GM19099 (cell line): ENCODE results near the gene JKAMP.

ENCODE experiments used
- POLR2A ChIP-seq: IDR thresholded peaks from 3 replicates; pipeline ENCODE4 v1.6.1; 2011; ENCODE audit warnings: low read depth; ENCODE audit not compliant: insufficient read length; ENCODE audit errors: extremely low read depth

JKAMP gene

GRCh38 chr14:59507063-59507751, 22.9 kb downstream of the JKAMP start:
- TF ChIP-seq POLR2A: no peak

DNA sequence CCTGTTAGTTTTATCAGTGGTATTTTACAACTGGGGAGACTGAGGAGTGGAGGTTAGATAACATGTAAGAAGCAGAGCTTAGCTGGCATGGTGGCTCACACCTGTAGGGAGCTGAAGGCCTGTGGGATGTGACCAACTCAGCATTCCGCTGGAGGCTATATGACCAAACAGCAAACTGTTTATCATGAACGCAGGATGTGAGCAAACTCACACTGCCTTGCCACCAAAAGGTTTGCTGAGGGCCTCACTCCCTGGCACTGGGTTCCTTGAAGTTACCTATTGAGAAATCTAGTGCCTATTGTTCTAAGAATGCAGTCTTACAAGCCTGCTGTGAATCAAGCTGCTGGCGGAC, 23.4 kb downstream of the JKAMP start:
- no peak for TF ChIP-seq POLR2A

GRCh38 chr14:59509101-59509500, 24.8 kb downstream of the JKAMP start:
- TF ChIP-seq POLR2A: no peak

DNA sequence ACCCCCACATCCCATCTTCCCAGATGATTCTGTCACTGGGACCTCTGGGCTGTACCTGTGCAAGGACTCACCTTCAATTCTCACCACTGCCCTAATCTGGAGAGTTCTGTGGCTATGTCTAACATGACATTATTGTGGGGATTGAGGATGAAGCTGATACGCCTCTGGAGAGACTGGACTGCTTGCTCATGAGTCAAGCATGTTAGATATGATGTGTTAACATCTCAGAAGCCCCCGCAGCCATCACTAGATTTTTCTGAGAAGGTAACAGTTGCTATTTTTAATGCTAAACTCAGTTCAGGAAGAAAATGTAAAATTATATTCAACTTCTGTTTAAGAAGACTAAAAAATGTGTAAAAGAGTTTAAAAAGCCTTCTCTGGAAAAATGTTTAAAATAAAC, 25.7 kb downstream of the JKAMP start:
- no peak for TF ChIP-seq POLR2A

GRCh38 chr14:59510966-59511365, 26.6 kb downstream of the JKAMP start:
- no peak for TF ChIP-seq POLR2A

DNA sequence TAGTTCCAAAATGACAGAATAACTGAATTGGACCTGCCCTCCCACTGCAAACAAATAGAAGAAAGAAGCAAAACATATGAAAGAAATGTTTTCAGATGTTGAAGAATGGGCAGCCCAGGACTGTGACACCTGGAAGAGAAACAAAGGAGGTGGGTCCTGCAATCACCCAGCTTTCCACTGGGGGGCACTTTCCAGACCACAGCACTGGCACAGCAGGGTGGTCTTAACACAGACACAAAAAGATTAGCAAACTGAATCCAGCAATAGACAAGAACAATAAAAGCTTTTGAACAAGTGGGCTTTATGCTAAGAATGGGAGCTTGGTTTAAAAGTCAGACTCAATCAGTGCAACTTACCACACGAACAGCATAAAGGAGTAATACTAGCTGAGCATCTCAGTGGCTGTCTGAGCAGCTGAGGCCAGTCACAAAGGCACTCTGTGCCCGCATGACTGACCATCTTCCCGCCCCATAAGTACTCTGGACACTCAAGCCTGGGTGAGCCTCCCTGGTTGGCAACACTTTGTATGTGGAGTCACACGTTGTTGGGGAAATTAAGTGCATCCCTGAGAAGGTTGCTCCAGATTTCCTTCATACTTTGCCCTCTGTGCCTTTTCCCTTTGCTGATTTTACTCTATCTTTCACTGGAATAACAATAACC, 27.7 kb downstream of the JKAMP start:
- TF ChIP-seq POLR2A: no peak

- TF ChIP-seq POLR2A: no peak
Measured at GRCh38 chr14:59520224-59520623, 35.9 kb downstream of the JKAMP start.

DNA sequence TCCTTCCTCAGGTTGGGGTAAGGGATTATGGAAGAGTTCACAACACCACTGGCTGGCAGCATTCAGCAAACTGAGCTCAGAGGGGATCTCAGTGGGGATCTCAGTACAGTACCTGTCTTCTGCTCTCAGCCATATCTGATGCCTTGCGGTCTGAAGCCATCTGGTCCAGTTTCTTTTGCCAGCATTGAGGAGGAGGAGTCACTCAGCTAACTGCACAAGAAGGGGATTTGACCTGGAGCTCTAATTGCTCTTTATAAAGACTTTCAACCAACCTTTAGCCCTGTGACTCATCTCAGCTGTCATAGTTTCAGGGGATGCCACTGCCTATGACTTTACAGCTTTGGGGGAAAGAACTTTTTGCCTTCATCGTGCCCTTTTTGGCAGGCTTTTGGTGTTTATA, 44.9 kb downstream of the JKAMP start:
- TF ChIP-seq POLR2A: no peak

GRCh38 chr14:59530349-59530748, 46.0 kb downstream of the JKAMP start:
- TF ChIP-seq POLR2A: no peak

DNA sequence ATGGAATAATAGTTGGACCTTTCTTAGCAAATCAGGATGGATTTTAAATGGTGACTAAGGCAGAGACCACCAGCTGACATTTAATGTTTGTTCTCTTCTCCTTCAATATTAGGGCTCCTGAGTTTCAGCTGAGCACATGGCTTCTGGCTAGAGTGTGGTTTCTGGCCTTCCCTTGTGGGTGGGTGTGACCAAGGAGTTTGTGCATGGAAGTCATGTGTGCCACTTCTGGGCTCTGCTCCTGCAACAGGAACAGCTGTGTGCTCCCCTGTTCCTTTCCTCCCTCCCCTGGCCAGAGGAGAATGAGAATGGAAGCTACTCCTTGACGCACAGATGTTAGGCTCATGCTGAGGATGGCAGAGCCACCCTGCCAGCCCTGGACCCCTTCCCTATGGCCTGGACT, 48.1 kb downstream of the JKAMP start:
- TF ChIP-seq POLR2A: no peak

DNA sequence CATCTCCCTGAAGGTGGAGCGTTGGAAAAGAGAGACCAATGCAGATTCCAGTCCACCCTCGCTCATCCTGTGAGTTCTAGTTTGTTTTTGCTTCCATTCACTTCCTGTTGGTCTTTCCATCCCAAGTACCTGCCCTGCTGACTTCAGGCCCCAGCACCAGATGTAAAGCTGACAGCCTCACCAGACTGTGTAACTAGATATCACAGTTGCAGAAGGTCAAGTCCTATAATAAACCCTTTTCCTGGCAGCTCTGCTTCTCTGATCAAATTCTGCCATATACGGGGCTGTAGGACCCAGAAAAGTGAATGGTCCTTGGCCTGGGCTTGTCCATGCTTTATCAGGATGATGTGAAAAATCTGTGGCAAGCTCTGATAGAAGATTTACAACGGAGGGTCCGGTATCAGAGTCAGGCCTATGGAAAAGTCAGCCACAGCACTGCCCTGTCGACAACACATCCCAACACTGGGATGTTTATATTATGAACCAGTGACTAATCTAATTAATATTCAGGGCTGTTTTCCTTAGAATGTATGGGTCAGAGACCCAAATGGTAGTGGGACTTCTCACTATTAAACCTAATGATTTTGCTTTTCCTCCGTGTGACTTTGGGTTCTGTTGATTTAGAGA, 50.2 kb downstream of the JKAMP start:
- no peak for TF ChIP-seq POLR2A

- TF ChIP-seq POLR2A: no peak
Measured at GRCh38 chr14:59537476-59537875, 53.2 kb downstream of the JKAMP start.

- no peak for TF ChIP-seq POLR2A
Measured at GRCh38 chr14:59538936-59539335, 54.6 kb downstream of the JKAMP start.

DNA sequence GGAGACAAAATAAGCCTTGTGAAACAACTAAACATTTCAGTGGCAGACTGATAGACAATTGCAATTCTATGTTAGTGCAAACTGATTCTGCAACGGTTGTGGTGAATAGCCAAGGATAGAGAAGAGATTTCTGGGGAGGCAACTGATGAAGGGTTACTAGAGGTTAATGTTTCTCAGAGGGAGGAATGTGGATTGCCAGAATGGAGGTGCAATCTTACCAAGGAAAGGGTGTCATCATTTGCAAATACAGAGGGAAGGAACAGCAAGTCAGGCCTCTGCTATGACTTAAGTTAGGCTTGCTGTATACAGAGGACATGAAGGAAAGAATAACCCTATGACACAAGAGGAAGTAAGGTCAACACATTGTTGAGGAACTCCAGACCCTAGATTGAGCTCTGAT, 56.5 kb downstream of the JKAMP start:
- no peak for TF ChIP-seq POLR2A

- TF ChIP-seq POLR2A: no peak
Measured at GRCh38 chr14:59541731-59542130, 57.4 kb downstream of the JKAMP start.

- TF ChIP-seq POLR2A: no peak
Measured at GRCh38 chr14:59543873-59544272, 59.6 kb downstream of the JKAMP start.
